B cell (primary cell): ENCODE measurements around the gene NASP. TPM values are rescaled to one million over a fixed set of nuclear protein-coding genes. Genes with fewer than 3 reads are reported as not detected.

ENCODE experiments used
- ATAC-seq: fragments of 200-7000 bp; cut with Tn5 transposase; one replicate; pipeline ENCODE4 v1.10.0; 2021; ENCODE audit warnings: low read depth, mild to moderate bottlenecking, moderate number of reproducible peaks, moderate library complexity
- CTCF ChIA-PET: fragments of 350-600 bp; sonication (Branson Sonifier 250); formaldehyde crosslinking; loops from one replicate; lab custom pipeline; 2021; ENCODE audit warnings: antibody characterized with exemption, inconsistent platforms; lab: Charles Lee
- POLR2A ChIA-PET: fragments of 350-600 bp; sonication (Branson Sonifier 250); formaldehyde crosslinking; loops from one replicate; lab custom pipeline; 2021; ENCODE audit warnings: antibody characterized with exemption; lab: Charles Lee
- DNase-seq: peaks from one replicate; pipeline ENCODE4 v3.0.0; 2013
- H2AFZ ChIP-seq: 2 replicates; pipeline ENCODE4 v1.6.1; 2012; ENCODE audit warnings: mild to moderate bottlenecking, low read depth, low read length; ENCODE audit not compliant: insufficient read depth, poor library complexity, severe bottlenecking
- H3K27ac ChIP-seq, 2 donors: 1 replicate in 1 of 2; 2 replicates in 1 of 2; pipeline ENCODE4 v1.5.1; 2012 to 2013; ENCODE audit warnings: low read length in 2 of 2, mild to moderate bottlenecking in 2 of 2, moderate library complexity in 1 of 2
- H3K27me3 ChIP-seq, 4 experiments: fragments of 200-600 bp in 1 of 4; sonication (generic) in 1 of 4; replicated peaks in 1 of 4; 1 replicate in 2 of 4; 2 replicates in 2 of 4; pipeline versions ENCODE4 v1.6.1 to v1.7.0; 2013 to 2016; ENCODE audit warnings: low read length in 3 of 4, mild to moderate bottlenecking in 2 of 4, mixed read lengths in 1 of 4, moderate library complexity in 1 of 4; ENCODE audit not compliant: insufficient read depth in 4 of 4, control insufficient read depth in 3 of 4; ENCODE audit errors: control extremely low read depth in 1 of 4
- H3K36me3 ChIP-seq, 2 experiments: replicated peaks in 1 of 2; 1 replicate in 1 of 2; 2 replicates in 1 of 2; pipeline versions ENCODE4 v1.6.1 to v1.7.1; 2013; ENCODE audit warnings: low read length in 1 of 2; ENCODE audit not compliant: insufficient read depth in 2 of 2, control insufficient read depth in 1 of 2; ENCODE audit errors: control extremely low read depth in 1 of 2, extremely low read depth in 1 of 2
- H3K4me1 ChIP-seq, 2 donors: fragments of 200-600 bp in 1 of 2; sonication (generic) in 1 of 2; 1 replicate in 1 of 2; 2 replicates in 1 of 2; pipeline versions ENCODE4 v1.5.1 to v1.6.1; 2013 to 2017; ENCODE audit warnings: low read length in 2 of 2; ENCODE audit not compliant: control insufficient read depth in 2 of 2, insufficient read depth in 2 of 2
- H3K4me2 ChIP-seq: replicated peaks from 2 replicates; pipeline ENCODE3; 2012; ENCODE audit warnings: mild to moderate bottlenecking, low read depth, low read length; ENCODE audit not compliant: poor library complexity, severe bottlenecking
- H3K4me3 ChIP-seq, 5 experiments: fragments of 200-600 bp in 1 of 5; sonication (generic) in 1 of 5; 1 replicate in 3 of 5; 2 replicates in 2 of 5; pipeline versions ENCODE4 v1.5.1 to v1.7.0; 2011 to 2016; ENCODE audit warnings: low read length in 4 of 5, mild to moderate bottlenecking in 4 of 5, low read depth in 2 of 5, control low read depth in 1 of 5, moderate library complexity in 1 of 5; ENCODE audit not compliant: insufficient read depth in 1 of 5; ENCODE audit errors: control extremely low read depth in 1 of 5, extremely low read depth in 1 of 5
- H3K79me2 ChIP-seq: fragments of 200-600 bp; sonication (generic); one replicate; pipeline ENCODE4 v1.6.0; 2016; ENCODE audit warnings: low read length; ENCODE audit not compliant: control insufficient read depth, insufficient read depth
- H3K9ac ChIP-seq: fragments of 200-600 bp; sonication (generic); 2 replicates; pipeline ENCODE4 v1.6.1; 2017; ENCODE audit warnings: mild to moderate bottlenecking, low read length, moderate library complexity
- H3K9me3 ChIP-seq, 3 donors: one replicate each; pipeline versions ENCODE4 v1.6.1 to v1.7.1; 2013; ENCODE audit warnings: low read length in 2 of 3; ENCODE audit not compliant: control insufficient read depth in 2 of 3, insufficient read depth in 1 of 3; ENCODE audit errors: control extremely low read depth in 1 of 3
- H4K20me1 ChIP-seq: 2 replicates; pipeline ENCODE4 v1.6.0; 2012; ENCODE audit warnings: mild to moderate bottlenecking, low read length; ENCODE audit not compliant: insufficient read depth, control insufficient read depth, poor library complexity, severe bottlenecking
- H3K27ac Mint-ChIP-seq: one replicate; pipeline ENCODE4 v1.8.0; 2021; ENCODE audit warnings: mixed read lengths
- H3K27me3 Mint-ChIP-seq: one replicate; pipeline ENCODE4 v1.8.0; 2021; ENCODE audit warnings: mixed read lengths
- H3K4me1 Mint-ChIP-seq: one replicate; pipeline ENCODE4 v1.8.0; 2021; ENCODE audit warnings: mixed read lengths
- H3K4me3 Mint-ChIP-seq: one replicate; pipeline ENCODE4 v1.8.0; 2021; ENCODE audit warnings: mixed read lengths
- H3K9me3 Mint-ChIP-seq: one replicate; pipeline ENCODE4 v1.8.0; 2022; ENCODE audit warnings: mixed read lengths; ENCODE audit not compliant: insufficient read depth
- CTCF ChIP-seq: fragments of 200-600 bp; IDR thresholded peaks from one replicate; pipeline ENCODE4 v1.8.0; 2022; ENCODE audit warnings: antibody characterized with exemption, mild to moderate bottlenecking
- EZH2 ChIP-seq: IDR thresholded peaks from 2 replicates; pipeline ENCODE4 v1.6.1; 2012; ENCODE audit warnings: borderline replicate concordance, low read depth, mild to moderate bottlenecking, moderate library complexity, low read length; ENCODE audit not compliant: insufficient read depth, poor library complexity, severe bottlenecking
- WGBS: methylation state at CpG from one replicate; pipeline ENCODE4 v1.1.5; 2013; ENCODE audit warnings: missing lambda C conversion rate; ENCODE audit not compliant: insufficient coverage; 5-methylcytosine and 5-hydroxymethylcytosine counted together
- intact Hi-C: fragments of 100-400 bp; cut with micrococcal nuclease; formaldehyde crosslinking; loops from one replicate; pipeline ENCODE4 v1.10.0; 2022
- polyA plus RNA-seq: library from polyadenylated mRNA; depleted of rRNA; stranded (reverse); fragments of >200 nt; gene quantifications from 2 replicates; pipeline ENCODE4 v1.2.3, GENCODE V29; 2012
- total RNA-seq, 2 donors: library from RNA; stranded (reverse); fragments of 120-200 nt in 1 of 2; gene quantifications; 1 replicate in 1 of 2; 2 replicates in 1 of 2; pipeline versions ENCODE4 v1.2.3 to v1.2.4, GENCODE V29; 2013 to 2022

Gene NASP
- total and polyA plus RNA-seq, 2 donors (not counting 1 experiment from before 2014, with no cell fraction given) = 61.0 to 151 TPM

DNA sequence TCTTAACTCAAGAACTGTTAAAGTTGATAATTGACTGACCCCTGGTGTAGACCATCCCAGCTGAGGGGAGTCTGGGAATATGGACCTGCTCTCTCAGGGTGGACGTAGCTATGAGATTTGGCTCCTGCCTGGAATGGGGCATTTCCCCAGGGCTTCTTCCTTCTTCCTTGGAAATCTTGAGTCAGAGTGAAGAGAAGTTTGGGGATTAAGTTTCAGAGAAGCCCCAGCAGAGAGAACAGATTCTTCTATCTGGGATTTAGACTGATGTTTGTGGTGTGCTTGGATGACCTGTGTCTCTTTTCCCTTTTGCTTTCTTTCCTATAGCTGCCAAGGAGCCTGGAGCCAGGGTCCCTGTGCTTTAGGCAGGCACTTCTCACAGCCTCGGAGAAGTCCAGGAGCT, 20.0 kb upstream of the NASP start:
- Histone ChIP-seq H3K9ac (no peak overlapping the region), H3K9me3 (no peaks in the 10 kb centered on the region), H3K4me1 (no peaks in the 10 kb centered on the region), H4K20me1 (no peaks in the 10 kb centered on the region), H3K27ac (no peak overlapping the region), H3K79me2 (peaks cover 38% of the 10 kb centered on the region), H3K36me3 (peaks cover 2 to 59% of the 10 kb centered on the region in 2 experiments), H3K4me2 (no peak overlapping the region), H3K4me3 (no peak overlapping the region), H3K27me3 (no peaks in the 10 kb centered on the region), H2AFZ (no peak overlapping the region)
- ATAC-seq (no peak), DNase-seq (no peak)
- TF ChIP-seq EZH2 (no peak), CTCF (no peak)
- H3K27ac Mint-ChIP-seq = no peak overlapping the region
- 82% methylated on average over 1 of the region's 2 CpGs for WGBS
- CTCF ChIA-PET = interaction anchor here (1.4 to 13.3 kb wide), 3 partner anchors 33 to 262 kb away, joined by 3 to 351 read pairs (median 3); no protein-coding TSS in a partner anchor
- H3K27me3 Mint-ChIP-seq = no peaks in the 10 kb centered on the region
- intact Hi-C loops = no loop called here
- H3K9me3 Mint-ChIP-seq = no peaks in the 10 kb centered on the region
- POLR2A ChIA-PET = no interaction called here
- peaks cover 2% of the 10 kb centered on the region for H3K4me1 Mint-ChIP-seq
- no peak overlapping the region for H3K4me3 Mint-ChIP-seq

GRCh38 chr1:45566722-45567121, 17.1 kb upstream of the NASP start:
- Histone ChIP-seq H3K27me3 (no peaks in the 10 kb centered on the region), H3K36me3 (peaks cover 0 to 65% of the 10 kb centered on the region in 2 experiments), H2AFZ (no peak overlapping the region), H3K9me3 (no peaks in the 10 kb centered on the region), H3K4me3 (no peak overlapping the region), H3K79me2 (peaks cover 10% of the 10 kb centered on the region), H3K9ac (no peak overlapping the region), H3K27ac (no peak overlapping the region), H3K4me2 (no peak overlapping the region), H4K20me1 (no peaks in the 10 kb centered on the region), H3K4me1 (no peaks in the 10 kb centered on the region)
- no peak for ATAC-seq
- TF ChIP-seq CTCF = no peak
- no peak for TF ChIP-seq EZH2
- Mint-ChIP-seq H3K9me3 (no peaks in the 10 kb centered on the region), H3K4me1 (peaks cover 2% of the 10 kb centered on the region), H3K4me3 (no peak overlapping the region), H3K27ac (no peak overlapping the region), H3K27me3 (no peaks in the 10 kb centered on the region)
- ChIA-PET CTCF (interaction anchor here (1.1 to 13.3 kb wide), 5 partner anchors 9 to 207 kb away, joined by 3 to 351 read pairs (median 4); partner anchors contain the start of gene PRDX1), POLR2A (interaction anchor here (1.0 kb wide), 1 partner anchor 17 kb away, joined by 3 read pairs; the partner anchor contains the start of gene NASP)
- intact Hi-C loops = no loop called here
- DNase-seq = no peak
- 50% methylated on average over 5 of the region's 5 CpGs for WGBS
